ENCODE results near the gene CHRNA1.

Gene CHRNA1

DNA sequence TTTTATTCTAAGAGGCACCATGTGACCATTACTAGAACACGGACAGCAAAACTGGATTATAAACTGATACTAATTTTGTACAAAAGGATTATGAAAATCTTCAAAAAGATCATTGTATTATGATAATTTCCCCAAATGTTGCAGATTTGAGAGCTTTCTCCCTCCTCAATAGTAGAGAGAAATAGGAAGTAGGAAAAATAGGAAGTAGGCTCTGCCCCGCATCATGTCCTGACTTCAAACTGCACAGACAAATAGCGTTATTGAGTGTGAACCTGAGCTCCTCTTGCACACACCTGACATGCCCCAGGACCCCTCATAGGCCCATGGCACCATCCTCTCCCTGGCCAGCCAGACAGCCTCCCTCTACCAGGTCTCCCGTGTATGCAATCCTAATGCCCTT lies 25.4 kb downstream of the CHRNA1 start:
- no peak for DNase-seq (ENCODE audit: low spot score)
- TF ChIP-seq CTCF (IDR thresholded peaks at IDR 0.05) = no peak
- H3K4me3 ChIP-seq = no peak overlapping the region
- no peak overlapping the region for H3K27ac ChIP-seq

- Histone ChIP-seq H3K27ac (no peak overlapping the region), H3K4me3 (no peak overlapping the region)
- no peak for DNase-seq (ENCODE audit: low spot score)
- TF ChIP-seq CTCF (IDR thresholded peaks at IDR 0.05) = no peak
Observed at GRCh38 chr2:174731546-174731945, 32.7 kb downstream of the CHRNA1 start.

- DNase-seq (ENCODE audit: low spot score) = no peak
- Histone ChIP-seq H3K4me3 (peak overlapping the region; percentile 75), H3K27ac (no peak overlapping the region)
- TF ChIP-seq CTCF (IDR thresholded peaks at IDR 0.05) = no peak
Observed at GRCh38 chr2:174730698-174731018, 33.6 kb downstream of the CHRNA1 start.

DNA sequence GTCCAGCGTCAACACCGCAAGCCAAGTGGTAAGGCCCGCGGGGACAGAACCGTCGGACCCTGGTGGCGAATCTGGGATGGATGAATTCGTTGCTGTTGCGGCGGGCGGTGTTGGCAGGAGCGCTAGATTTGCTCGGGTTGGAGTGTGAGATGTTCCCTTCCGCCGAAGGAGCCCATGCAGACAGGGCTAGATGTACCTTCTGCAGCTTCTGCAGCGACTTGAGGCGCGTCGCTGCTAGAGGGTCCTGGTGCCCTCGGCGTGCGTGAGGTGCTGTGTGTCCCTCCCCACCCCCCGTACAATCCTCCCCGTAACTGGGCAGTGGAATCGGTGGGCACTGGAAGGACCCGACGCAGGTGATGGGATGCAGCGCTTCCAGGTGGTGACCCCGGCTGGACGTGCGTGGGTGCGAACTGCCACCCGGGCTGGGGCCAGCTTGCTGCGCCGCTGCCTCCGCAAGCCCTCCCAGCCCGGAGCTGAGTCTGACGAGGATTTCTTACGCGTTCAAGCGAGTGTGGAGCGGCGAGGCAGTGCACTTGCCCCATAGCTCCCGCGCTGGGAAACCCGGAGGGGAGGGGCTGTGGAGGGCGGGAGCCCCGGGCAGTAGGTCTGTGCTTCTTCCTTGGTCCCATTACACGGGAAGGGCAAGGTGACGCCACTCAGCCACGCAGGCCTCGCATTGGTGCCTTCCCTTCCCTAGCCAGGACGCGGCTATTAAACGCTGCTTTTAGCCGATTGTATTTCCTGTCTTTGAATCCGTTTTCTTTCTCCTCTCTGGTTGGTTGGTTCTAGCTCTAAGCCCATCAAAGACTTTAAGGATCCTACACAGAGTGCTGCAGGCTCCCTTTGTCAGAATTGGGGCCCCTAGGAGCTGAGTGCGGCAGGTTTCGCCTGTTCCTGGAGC lies 34.2 kb downstream of the CHRNA1 start:
- no peak for DNase-seq (ENCODE audit: low spot score)

DNA sequence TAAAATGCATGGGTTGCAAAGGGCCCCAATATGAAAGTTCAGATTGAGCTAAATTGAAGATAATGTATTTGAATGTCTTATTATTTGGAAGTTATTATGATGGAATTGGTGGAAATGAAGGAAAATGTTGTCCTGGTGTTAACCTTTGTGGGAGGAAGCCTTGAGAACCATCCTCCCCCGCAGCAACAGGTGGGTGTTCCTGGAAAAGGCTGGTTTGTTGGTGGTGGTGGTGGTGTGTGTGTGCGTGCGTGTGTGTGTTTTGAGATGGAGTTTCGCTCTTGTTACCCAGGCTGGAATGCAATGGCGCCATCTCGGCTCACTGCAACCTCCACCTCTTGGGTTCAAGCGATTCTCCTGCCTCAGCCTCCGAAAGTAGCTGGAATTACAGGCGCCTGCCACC lies 36.2 kb downstream of the CHRNA1 start:
- no peak for DNase-seq (ENCODE audit: low spot score)
- TF ChIP-seq CTCF (IDR thresholded peaks at IDR 0.05) = no peak
- no peak overlapping the region for H3K4me3 ChIP-seq
- H3K27ac ChIP-seq = no peak overlapping the region

More for the DNA sequence above, 34.2 kb downstream of the CHRNA1 start:
- Histone ChIP-seq H3K27ac (no peak overlapping the region), H3K4me3 (peak overlapping the region; percentile 75)
- no peak for TF ChIP-seq CTCF (IDR thresholded peaks at IDR 0.05)

- DNase-seq (ENCODE audit: low spot score) = no peak
- TF ChIP-seq CTCF (IDR thresholded peaks at IDR 0.05) = no peak
- no peak overlapping the region for H3K27ac ChIP-seq
- no peak overlapping the region for H3K4me3 ChIP-seq
Observed at GRCh38 chr2:174726212-174726611, 38.1 kb downstream of the CHRNA1 start.

GRCh38 chr2:174722942-174723592 lies 41.2 kb downstream of the CHRNA1 start:
- Histone ChIP-seq H3K27ac (no peak overlapping the region), H3K4me3 (no peak overlapping the region)
- no peak for TF ChIP-seq CTCF (IDR thresholded peaks at IDR 0.05)
- no peak for DNase-seq (ENCODE audit: low spot score)

Measured in coronary artery (tissue), 2 donors.